GM12878 (cell line): ENCODE data around the gene IL17RA. TPM values are rescaled to one million over a fixed set of nuclear protein-coding genes. Genes with fewer than 3 reads are reported as not detected.

ENCODE experiments used
- ATAC-seq: fragments of 200-7000 bp; cut with Tn5 transposase; 3 replicates; pipeline ENCODE4 v1.9.1; 2020; ENCODE audit warnings: mild to moderate bottlenecking, moderate library complexity
- BruUV-seq: library from RNA; stranded (reverse); fragments of 400-500 nt; replicated peaks from 2 replicates; lab custom pipeline; 2021; lab: Mats Ljungman, UMichigan
- CTCF ChIA-PET: fragments of 300-600 bp; sonication (Branson Sonifier 250); formaldehyde crosslinking; extraction: SDS; loops from one replicate; lab custom pipeline; 2021; ENCODE audit warnings: inconsistent platforms; lab: Yijun Ruan, JAX
- POLR2A ChIA-PET: fragments of 350-600 bp; formaldehyde crosslinking; extraction: SDS; loops from one replicate; lab custom pipeline; 2021; ENCODE audit warnings: inconsistent platforms; lab: Charles Lee
- RAD21 ChIA-PET: fragments of 300-600 bp; sonication (Branson Sonifier 250); formaldehyde crosslinking; loops from one replicate; lab custom pipeline; 2023; ENCODE audit warnings: antibody characterized with exemption; ENCODE audit not compliant: unreplicated experiment; lab: Charles Lee
- SMC1A ChIA-PET: fragments of 300-600 bp; sonication (Branson Sonifier 250); formaldehyde crosslinking; loops from one replicate; lab custom pipeline; 2023; ENCODE audit not compliant: unreplicated experiment, uncharacterized antibody; lab: Charles Lee
- DNase-seq: peaks from one replicate; pipeline ENCODE4 v3.0.0-alpha.2; 2011; ENCODE audit warnings: low read depth, low spot score
- FAIRE-seq: peaks from 3 replicates; lab custom pipeline; 2011; peaks lifted over from hg19 to GRCh38; lab: Jason Lieb, UNC
- H2AFZ ChIP-seq: 2 replicates; pipeline ENCODE4 v1.6.0; 2011; ENCODE audit warnings: low read depth, low read length, control low read depth; ENCODE audit not compliant: control insufficient read depth
- H3K27ac ChIP-seq: 2 replicates; pipeline ENCODE4 v1.5.1; 2011; ENCODE audit warnings: control low read depth; ENCODE audit not compliant: control insufficient read depth, insufficient read depth
- H3K27me3 ChIP-seq, 2 experiments: replicated peaks in 1 of 2; 2 replicates each; pipeline versions ENCODE4 v1.6.0 to v1.6.1; 2011; ENCODE audit warnings: low read length in 1 of 2; ENCODE audit not compliant: control insufficient read depth in 2 of 2, insufficient read depth in 2 of 2
- H3K36me3 ChIP-seq, 2 experiments: 2 replicates each; pipeline ENCODE4 v1.5.1; 2011; ENCODE audit warnings: low read length in 1 of 2; ENCODE audit not compliant: control insufficient read depth in 2 of 2, insufficient read depth in 2 of 2
- H3K4me1 ChIP-seq: 2 replicates; pipeline ENCODE4 v1.6.1; 2011; ENCODE audit warnings: mild to moderate bottlenecking, low read length, moderate library complexity, mixed read lengths; ENCODE audit not compliant: control insufficient read depth, insufficient read depth
- H3K4me2 ChIP-seq: 2 replicates; pipeline ENCODE4 v1.6.0; 2011; ENCODE audit warnings: control low read depth; ENCODE audit not compliant: control insufficient read depth, insufficient read depth
- H3K4me3 ChIP-seq: fragments of 200-600 bp; sonication (generic); 2 replicates; pipeline ENCODE4 v1.5.1; 2016
- H3K79me2 ChIP-seq: 2 replicates; pipeline ENCODE4 v1.6.0; 2011; ENCODE audit warnings: low read length; ENCODE audit not compliant: control insufficient read depth, insufficient read depth
- H3K9ac ChIP-seq: 2 replicates; pipeline ENCODE4 v1.8.0; 2011; ENCODE audit warnings: low read length, control low read depth, mixed read lengths; ENCODE audit not compliant: control insufficient read depth, insufficient read depth
- H3K9me3 ChIP-seq: replicated peaks from 3 replicates; pipeline ENCODE4 v1.5.1; 2011; ENCODE audit warnings: mild to moderate bottlenecking, low read length; ENCODE audit not compliant: control insufficient read depth, insufficient read depth
- H4K20me1 ChIP-seq: 2 replicates; pipeline ENCODE4 v1.6.0; 2011; ENCODE audit not compliant: control insufficient read depth, insufficient read depth
- CHD4 ChIP-seq: fragments of 200-600 bp; sonication (generic); IDR thresholded peaks from 2 replicates; pipeline ENCODE4 v1.6.1; 2016; ENCODE audit warnings: mild to moderate bottlenecking
- EGR1 ChIP-seq, 2 experiments: IDR thresholded peaks; 1 replicate in 1 of 2; 2 replicates in 1 of 2; pipeline ENCODE4 v1.6.1; 2011 to 2012; ENCODE audit warnings: low read depth in 2 of 2, low read length in 2 of 2, borderline replicate concordance in 1 of 2, mild to moderate bottlenecking in 1 of 2, moderate library complexity in 1 of 2
- ESRRA ChIP-seq: IDR thresholded peaks from 2 replicates; pipeline ENCODE4 v1.6.1; 2012; ENCODE audit warnings: mild to moderate bottlenecking, low read length, improper control_type of control experiment
- IRF4 ChIP-seq: IDR thresholded peaks from 2 replicates; pipeline ENCODE4 v1.6.1; 2011; ENCODE audit warnings: low read depth, low read length
- KAT2A ChIP-seq: conservative IDR thresholded peaks from 2 replicates; pipeline ENCODE4 v1.6.1; 2011; ENCODE audit warnings: low read depth, low read length; ENCODE audit not compliant: control insufficient read depth
- MEF2B ChIP-seq: fragments of 450-650 bp; IDR thresholded peaks from 2 replicates; pipeline ENCODE4 v1.6.1; 2018; ENCODE audit warnings: mild to moderate bottlenecking, moderate library complexity; ENCODE audit not compliant: partially characterized antibody, poor library complexity, severe bottlenecking
- MTA2 ChIP-seq: fragments of 450-650 bp; IDR thresholded peaks from 2 replicates; pipeline ENCODE4 v1.6.1; 2016; ENCODE audit warnings: low read depth, mild to moderate bottlenecking, moderate library complexity
- RFX5 ChIP-seq: IDR thresholded peaks from 2 replicates; pipeline ENCODE4 v1.6.1; 2011; ENCODE audit warnings: low read depth, low read length, improper control_type of control experiment
- SRF ChIP-seq, 2 experiments: IDR thresholded peaks; 2 replicates each; pipeline ENCODE4 v1.6.1; 2011; ENCODE audit warnings: low read depth in 2 of 2, low read length in 2 of 2, mild to moderate bottlenecking in 1 of 2, moderate library complexity in 1 of 2
- SUZ12 ChIP-seq: fragments of 200-600 bp; sonication (generic); IDR thresholded peaks from one replicate; pipeline ENCODE4 v1.6.1; 2018; ENCODE audit warnings: antibody characterized with exemption, mild to moderate bottlenecking; ENCODE audit not compliant: unreplicated experiment
- ZNF274 ChIP-seq: IDR thresholded peaks from one replicate; pipeline ENCODE4 v1.8.0; 2011; ENCODE audit not compliant: insufficient read length, insufficient read depth
- WGBS: methylation state at CpG from one replicate; pipeline ENCODE4 v1.1.6; 2016; ENCODE audit warnings: low lambda C conversion rate; ENCODE audit not compliant: insufficient replicate concordance, insufficient coverage; ENCODE audit errors: missing lambda C conversion rate; 5-methylcytosine and 5-hydroxymethylcytosine counted together
- in situ Hi-C: fragments of 300-500 bp; cut with MboI; formaldehyde crosslinking; loops from 9 replicates; pipeline ENCODE4 v1.14.3; 2018; ENCODE audit warnings: mixed read lengths
- intact Hi-C: fragments of 100-400 bp; cut with micrococcal nuclease; formaldehyde crosslinking; loops from one replicate; pipeline ENCODE4 v1.14.2; 2022; ENCODE audit not compliant: unreplicated experiment
- polyA plus RNA-seq, 11 experiments: library from polyadenylated mRNA; depleted of rRNA in 4 of 11; unstranded in 6 of 11; stranded (reverse) in 5 of 11; fragments of >200 nt; fragmentation: Nextera tagmentation in 4 of 11; fragmentation: Illumina TruSeq in 1 of 11; extraction: Ambion mirVana in 4 of 11; extraction: Trizol in 1 of 11; gene quantifications; 1 replicate in 1 of 11; 2 replicates in 10 of 11; pipeline versions ENCODE4 v1.2.1 to v1.2.3, GENCODE V29; 2011 to 2016; ENCODE audit warnings: inconsistent platforms in 2 of 11, missing spikeins in 2 of 11, low read depth in 1 of 11
- total RNA-seq, 4 experiments: library from RNA; depleted of rRNA in 3 of 4; stranded (reverse); fragments of >200 nt in 3 of 4; fragmentation: Illumina TruSeq in 1 of 4; extraction: Trizol in 1 of 4; gene quantifications; 2 replicates each; pipeline versions ENCODE4 v1.2.1 to v1.2.3, GENCODE V29; 2013 to 2021
- TF ChIP-seq, protein P1 (sequence below): IDR thresholded peaks from 2 replicates; pipeline ENCODE4 v1.6.1; 2011; ENCODE audit warnings: low read depth, low read length, improper control_type of control experiment, borderline replicate concordance
- TF ChIP-seq, protein P2 (sequence below): IDR thresholded peaks from 2 replicates; pipeline ENCODE4 v1.6.1; 2011; ENCODE audit warnings: low read depth, mild to moderate bottlenecking, low read length, moderate library complexity, borderline replicate concordance; ENCODE audit errors: extremely low read depth
- TF ChIP-seq, protein P3 (sequence below): fragments of 450-650 bp; IDR thresholded peaks from 2 replicates; pipeline ENCODE4 v1.6.1; 2018; ENCODE audit warnings: borderline replicate concordance, mild to moderate bottlenecking; ENCODE audit not compliant: partially characterized antibody
- TF ChIP-seq, protein P4 (sequence below): IDR thresholded peaks from 2 replicates; pipeline ENCODE4 v1.6.1; 2012; ENCODE audit warnings: low read depth, low read length, improper control_type of control experiment

Gene IL17RA
- total and polyA plus RNA-seq, 10 of the 15 experiments (the other 5 are each of a cell fraction or from before 2014, with no cell fraction given) = 0.71 to 10.2 (median 4.2) TPM

DNA sequence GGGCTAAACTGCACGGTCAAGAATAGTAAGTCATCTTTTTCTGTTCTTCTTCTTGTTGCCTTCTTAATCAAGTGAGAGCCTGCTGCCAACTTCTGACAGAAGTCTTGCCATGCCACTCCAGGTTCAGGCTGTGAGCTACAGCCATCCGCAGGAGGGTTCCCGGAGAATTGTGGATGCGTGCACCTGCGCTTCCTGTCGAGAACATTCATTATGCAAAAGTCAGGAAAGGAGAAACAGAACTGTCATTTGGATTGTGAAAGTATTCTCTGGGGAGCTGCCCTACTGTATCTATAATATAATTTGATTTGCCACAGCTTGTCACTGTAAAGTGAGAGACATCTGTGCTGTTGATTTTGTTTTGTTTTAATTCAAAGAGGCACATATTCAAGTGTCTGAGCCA is 12.3 kb downstream of the IL17RA start:
- Histone ChIP-seq H4K20me1 (peaks cover 6% of the 10 kb centered on the region), H3K36me3 (peaks cover 10 to 20% of the 10 kb centered on the region in 2 experiments; a peak in 3 of 4 replicates), H2AFZ (no peak overlapping the region), H3K27ac (no peak overlapping the region), H3K79me2 (no peaks in the 10 kb centered on the region; the same call in 1 of the 2 replicates), H3K4me1 (peaks cover 19% of the 10 kb centered on the region), H3K27me3 (no peaks in the 10 kb centered on the region), H3K9me3 (no peaks in the 10 kb centered on the region), H3K4me3 (no peak overlapping the region), H3K9ac (no peak overlapping the region), H3K4me2 (no peak overlapping the region)
- intact Hi-C loops (no loop called here), in situ Hi-C loops (no loop called here)
- FAIRE-seq (no peak), DNase-seq (no peak), ATAC-seq (no peak)
- POLR2A ChIA-PET = interaction anchor here (0.6 to 1.1 kb wide), 2 partner anchors 47 to 1050 kb away, joined by 3 read pairs; no protein-coding TSS in a partner anchor
- CTCF ChIA-PET = interaction anchor here (1.3 kb wide), 1 partner anchor 75 kb away, joined by 3 read pairs; no protein-coding TSS in a partner anchor
- RAD21 ChIA-PET = no interaction called here
- SMC1A ChIA-PET = interaction anchor here (1.5 to 2.1 kb wide), 2 partner anchors 9 to 61 kb away, joined by 5 to 7 read pairs; no protein-coding TSS in a partner anchor
- 48% methylated on average over 6 of the region's 6 CpGs for WGBS
- TF ChIP-seq ZNF274 (no peak), EGR1 (IDR thresholded peaks at IDR 0.05; ENCODE audit: borderline replicate concordance in 1 of 2, low read depth in 2 of 2, low read length in 2 of 2) (no peak), CHD4 (no peak), SUZ12 (no peak), IRF4 (no peak), MTA2 (no peak), KAT2A (no peak), RFX5 (no peak), MEF2B (no peak), SRF (IDR thresholded peaks at IDR 0.05; ENCODE audit: low read depth in 2 of 2, low read length in 2 of 2) (no peak), ESRRA (no peak)
- TF ChIP-seq, protein P1, sequence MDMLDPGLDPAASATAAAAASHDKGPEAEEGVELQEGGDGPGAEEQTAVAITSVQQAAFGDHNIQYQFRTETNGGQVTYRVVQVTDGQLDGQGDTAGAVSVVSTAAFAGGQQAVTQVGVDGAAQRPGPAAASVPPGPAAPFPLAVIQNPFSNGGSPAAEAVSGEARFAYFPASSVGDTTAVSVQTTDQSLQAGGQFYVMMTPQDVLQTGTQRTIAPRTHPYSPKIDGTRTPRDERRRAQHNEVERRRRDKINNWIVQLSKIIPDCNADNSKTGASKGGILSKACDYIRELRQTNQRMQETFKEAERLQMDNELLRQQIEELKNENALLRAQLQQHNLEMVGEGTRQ = no peak
- TF ChIP-seq, protein P2, sequence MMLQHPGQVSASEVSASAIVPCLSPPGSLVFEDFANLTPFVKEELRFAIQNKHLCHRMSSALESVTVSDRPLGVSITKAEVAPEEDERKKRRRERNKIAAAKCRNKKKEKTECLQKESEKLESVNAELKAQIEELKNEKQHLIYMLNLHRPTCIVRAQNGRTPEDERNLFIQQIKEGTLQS = no peak
- TF ChIP-seq, protein P3, sequence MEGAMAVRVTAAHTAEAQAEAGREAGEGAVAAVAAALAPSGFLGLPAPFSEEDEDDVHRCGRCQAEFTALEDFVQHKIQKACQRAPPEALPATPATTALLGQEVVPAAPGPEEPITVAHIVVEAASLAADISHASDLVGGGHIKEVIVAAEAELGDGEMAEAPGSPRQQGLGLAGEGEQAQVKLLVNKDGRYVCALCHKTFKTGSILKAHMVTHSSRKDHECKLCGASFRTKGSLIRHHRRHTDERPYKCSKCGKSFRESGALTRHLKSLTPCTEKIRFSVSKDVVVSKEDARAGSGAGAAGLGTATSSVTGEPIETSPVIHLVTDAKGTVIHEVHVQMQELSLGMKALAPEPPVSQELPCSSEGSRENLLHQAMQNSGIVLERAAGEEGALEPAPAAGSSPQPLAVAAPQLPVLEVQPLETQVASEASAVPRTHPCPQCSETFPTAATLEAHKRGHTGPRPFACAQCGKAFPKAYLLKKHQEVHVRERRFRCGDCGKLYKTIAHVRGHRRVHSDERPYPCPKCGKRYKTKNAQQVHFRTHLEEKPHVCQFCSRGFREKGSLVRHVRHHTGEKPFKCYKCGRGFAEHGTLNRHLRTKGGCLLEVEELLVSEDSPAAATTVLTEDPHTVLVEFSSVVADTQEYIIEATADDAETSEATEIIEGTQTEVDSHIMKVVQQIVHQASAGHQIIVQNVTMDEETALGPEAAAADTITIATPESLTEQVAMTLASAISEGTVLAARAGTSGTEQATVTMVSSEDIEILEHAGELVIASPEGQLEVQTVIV = no peak
- TF ChIP-seq, protein P4, sequence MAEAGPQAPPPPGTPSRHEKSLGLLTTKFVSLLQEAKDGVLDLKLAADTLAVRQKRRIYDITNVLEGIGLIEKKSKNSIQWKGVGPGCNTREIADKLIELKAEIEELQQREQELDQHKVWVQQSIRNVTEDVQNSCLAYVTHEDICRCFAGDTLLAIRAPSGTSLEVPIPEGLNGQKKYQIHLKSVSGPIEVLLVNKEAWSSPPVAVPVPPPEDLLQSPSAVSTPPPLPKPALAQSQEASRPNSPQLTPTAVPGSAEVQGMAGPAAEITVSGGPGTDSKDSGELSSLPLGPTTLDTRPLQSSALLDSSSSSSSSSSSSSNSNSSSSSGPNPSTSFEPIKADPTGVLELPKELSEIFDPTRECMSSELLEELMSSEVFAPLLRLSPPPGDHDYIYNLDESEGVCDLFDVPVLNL = no peak
- no TSS peak for BruUV-seq
